OCI-LY7 (cell line): Measurements from ENCODE around the gene TAAR2. TPM values are rescaled to one million over a fixed set of nuclear protein-coding genes. Genes with fewer than 3 reads are reported as not detected.

Source experiments
- BruUV-seq: library from RNA; stranded (reverse); fragments of 400-500 nt; replicated peaks from 2 replicates; lab custom pipeline; 2021; lab: Mats Ljungman, UMichigan
- CTCF ChIA-PET: fragments of 300-600 bp; sonication (Branson Sonifier 250); formaldehyde crosslinking; loops from one replicate; lab custom pipeline; 2022; ENCODE audit warnings: antibody characterized with exemption; ENCODE audit not compliant: unreplicated experiment; lab: Charles Lee
- POLR2A ChIA-PET: fragments of 300-600 bp; sonication (Branson Sonifier 250); formaldehyde crosslinking; loops from one replicate; lab custom pipeline; 2022; ENCODE audit warnings: antibody characterized with exemption; lab: Charles Lee
- DNase-seq: peaks from one replicate; pipeline ENCODE4 v3.0.0-alpha.2; 2015; ENCODE audit warnings: low spot score
- H2AFZ ChIP-seq: fragments of 200-600 bp; sonication (generic), shearing (Covaris generic); 2 replicates; pipeline ENCODE4 v1.6.1; 2014; ENCODE audit warnings: mild to moderate bottlenecking, antibody characterized with exemption, low read length, moderate library complexity
- H3K27ac ChIP-seq: fragments of 200-600 bp; sonication (generic); 2 replicates; pipeline ENCODE4 v1.5.1; 2014; ENCODE audit warnings: mixed run types, low read depth, mild to moderate bottlenecking, moderate library complexity, low read length, inconsistent platforms; ENCODE audit not compliant: poor library complexity, severe bottlenecking
- H3K36me3 ChIP-seq: fragments of 200-600 bp; sonication (generic); 2 replicates; pipeline ENCODE4 v1.6.1; 2014; ENCODE audit warnings: mild to moderate bottlenecking, antibody characterized with exemption, low read length, moderate library complexity, mixed read lengths; ENCODE audit not compliant: insufficient read depth
- H3K4me1 ChIP-seq: fragments of 200-600 bp; sonication (generic); 2 replicates; pipeline ENCODE4 v1.5.1; 2014; ENCODE audit warnings: mild to moderate bottlenecking, low read length; ENCODE audit not compliant: insufficient read depth, poor library complexity, severe bottlenecking
- H3K4me2 ChIP-seq: fragments of 200-600 bp; sonication (generic); 2 replicates; pipeline ENCODE4 v1.6.1; 2014; ENCODE audit warnings: mild to moderate bottlenecking, low read length
- H3K4me3 ChIP-seq: fragments of 200-600 bp; sonication (generic); 2 replicates; pipeline ENCODE4 v1.5.1; 2014; ENCODE audit warnings: mild to moderate bottlenecking, low read depth, low read length; ENCODE audit not compliant: poor library complexity, severe bottlenecking
- H3K79me2 ChIP-seq: fragments of 200-600 bp; sonication (generic); 2 replicates; pipeline ENCODE4 v1.6.1; 2016; ENCODE audit warnings: low read depth, mild to moderate bottlenecking, low read length, moderate library complexity, mixed read lengths; ENCODE audit not compliant: insufficient read depth
- H3K9me2 ChIP-seq: fragments of 200-600 bp; sonication (generic); 2 replicates; pipeline ENCODE4 v1.6.1; 2016; ENCODE audit warnings: mild to moderate bottlenecking, low read length, mixed read lengths; ENCODE audit not compliant: insufficient read depth
- H3K9me3 ChIP-seq: fragments of 200-600 bp; sonication (generic); 2 replicates; pipeline ENCODE4 v1.6.1; 2014; ENCODE audit warnings: mild to moderate bottlenecking, mixed run types, low read length, mixed read lengths
- H4K20me1 ChIP-seq: fragments of 200-600 bp; sonication (generic); 2 replicates; pipeline ENCODE4 v1.6.1; 2014; ENCODE audit warnings: mild to moderate bottlenecking, antibody characterized with exemption, low read length, moderate library complexity, mixed read lengths; ENCODE audit not compliant: insufficient read depth
- EZH2phosphoT487 ChIP-seq: fragments of 200-600 bp; sonication (generic); IDR thresholded peaks from 2 replicates; pipeline ENCODE4 v1.6.1; 2018; ENCODE audit warnings: low read depth, borderline replicate concordance, mild to moderate bottlenecking, mixed run types, antibody characterized with exemption, low read length, moderate library complexity, mixed read lengths
- intact Hi-C: fragments of 100-400 bp; cut with micrococcal nuclease; formaldehyde crosslinking; loops from one replicate; pipeline ENCODE4 v1.10.0; 2022; ENCODE audit not compliant: unreplicated experiment
- total RNA-seq, 2 experiments: library from RNA; depleted of rRNA in 1 of 2; stranded (reverse); fragments of >200 nt in 1 of 2; shearing (Covaris generic) in 1 of 2; gene quantifications; 2 replicates each; pipeline ENCODE4 v1.2.3, GENCODE V29; 2014 to 2022
- TF ChIP-seq, protein P1 (sequence below): fragments of 200-600 bp; sonication (generic); conservative IDR thresholded peaks from 2 replicates; pipeline ENCODE4 v1.5.1; 2014; ENCODE audit warnings: mild to moderate bottlenecking, antibody characterized with exemption, low read length, moderate library complexity, mixed read lengths

Gene TAAR2
- total RNA-seq, 2 experiments from 2014 or later: not detected

DNA sequence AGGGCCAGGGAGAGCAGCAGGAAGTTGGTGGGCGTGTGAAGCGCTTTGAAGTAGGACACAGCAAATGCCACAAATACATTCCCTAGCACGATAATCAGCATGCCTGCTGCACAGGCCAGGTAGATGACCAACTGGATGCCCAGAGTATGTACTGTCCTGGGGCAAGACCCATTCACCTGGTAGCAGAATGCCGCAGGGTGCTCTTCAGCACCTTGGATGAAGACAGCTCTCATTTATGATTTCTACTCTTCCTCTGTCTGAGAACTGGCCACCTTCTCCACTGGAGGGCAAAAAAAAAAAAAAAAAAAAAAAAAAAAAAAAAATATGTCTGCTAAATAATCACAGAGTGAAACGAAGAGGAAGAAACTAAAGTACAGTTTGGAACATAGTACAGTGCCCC is 34.6 kb downstream of the TAAR2 start, which contains the start of gene TAAR5:
TAAR5 (minus strand) TSS at position 288 of the 400 bp plus-strand sequence; CDS start at position 233, 55 bp downstream.
- intact Hi-C loops: no loop called here
- no peak for DNase-seq
- no peaks in the 10 kb centered on the region for H3K9me2 ChIP-seq
- no peaks in the 10 kb centered on the region for H3K9me3 ChIP-seq
- H3K4me1 ChIP-seq: no peaks in the 10 kb centered on the region
- POLR2A ChIA-PET: interaction anchor here (0.6 to 0.7 kb wide), 5 partner anchors 10 to 224 kb away, joined by 3 to 5 read pairs (median 4); no protein-coding TSS in a partner anchor
- H3K4me2 ChIP-seq: no peak within 1 kb of the TSS
- no peak for TF ChIP-seq EZH2phosphoT487
- TF ChIP-seq, protein P1, sequence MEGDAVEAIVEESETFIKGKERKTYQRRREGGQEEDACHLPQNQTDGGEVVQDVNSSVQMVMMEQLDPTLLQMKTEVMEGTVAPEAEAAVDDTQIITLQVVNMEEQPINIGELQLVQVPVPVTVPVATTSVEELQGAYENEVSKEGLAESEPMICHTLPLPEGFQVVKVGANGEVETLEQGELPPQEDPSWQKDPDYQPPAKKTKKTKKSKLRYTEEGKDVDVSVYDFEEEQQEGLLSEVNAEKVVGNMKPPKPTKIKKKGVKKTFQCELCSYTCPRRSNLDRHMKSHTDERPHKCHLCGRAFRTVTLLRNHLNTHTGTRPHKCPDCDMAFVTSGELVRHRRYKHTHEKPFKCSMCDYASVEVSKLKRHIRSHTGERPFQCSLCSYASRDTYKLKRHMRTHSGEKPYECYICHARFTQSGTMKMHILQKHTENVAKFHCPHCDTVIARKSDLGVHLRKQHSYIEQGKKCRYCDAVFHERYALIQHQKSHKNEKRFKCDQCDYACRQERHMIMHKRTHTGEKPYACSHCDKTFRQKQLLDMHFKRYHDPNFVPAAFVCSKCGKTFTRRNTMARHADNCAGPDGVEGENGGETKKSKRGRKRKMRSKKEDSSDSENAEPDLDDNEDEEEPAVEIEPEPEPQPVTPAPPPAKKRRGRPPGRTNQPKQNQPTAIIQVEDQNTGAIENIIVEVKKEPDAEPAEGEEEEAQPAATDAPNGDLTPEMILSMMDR: no peak
- H3K27ac ChIP-seq: no peak within 1 kb of the TSS
- H2AFZ ChIP-seq: no peak within 1 kb of the TSS
- H3K36me3 ChIP-seq: no peaks in the 10 kb centered on the region
- no peaks in the 10 kb centered on the region for H3K79me2 ChIP-seq
- H3K4me3 ChIP-seq: no peak within 1 kb of the TSS
- CTCF ChIA-PET: no interaction called here
- H4K20me1 ChIP-seq: no peaks in the 10 kb centered on the region
- no TSS peak for BruUV-seq

DNA sequence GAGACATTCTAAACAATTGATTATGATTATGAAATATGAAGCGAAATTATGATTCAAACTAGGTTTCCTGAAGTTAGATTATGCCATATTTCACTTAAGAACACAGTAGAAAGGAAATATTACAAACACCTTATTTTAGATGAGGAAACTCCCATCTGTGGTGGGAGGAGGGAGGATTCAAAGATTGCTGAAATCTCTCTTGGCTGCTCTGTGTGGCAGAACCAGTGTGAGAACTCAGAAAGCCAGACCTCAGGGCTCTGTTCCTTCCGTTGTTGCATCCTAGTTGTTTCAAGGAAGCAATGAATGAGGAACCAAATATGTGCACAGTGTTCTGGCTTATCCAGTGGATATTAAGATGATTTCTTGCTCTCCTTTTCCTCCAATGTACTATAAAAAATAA is 36.7 kb downstream of the TAAR2 start:
- intact Hi-C loops: no loop called here
- Histone ChIP-seq H3K79me2 (no peaks in the 10 kb centered on the region), H3K4me1 (no peaks in the 10 kb centered on the region), H3K27ac (no peak overlapping the region), H4K20me1 (no peaks in the 10 kb centered on the region), H3K36me3 (no peaks in the 10 kb centered on the region), H3K4me2 (no peak overlapping the region), H3K4me3 (no peak overlapping the region), H3K9me3 (no peaks in the 10 kb centered on the region), H3K9me2 (no peaks in the 10 kb centered on the region), H2AFZ (no peak overlapping the region)
- BruUV-seq: no TSS peak
- no peak for TF ChIP-seq EZH2phosphoT487
- TF ChIP-seq, protein P1: no peak
- ChIA-PET CTCF (no interaction called here), POLR2A (no interaction called here)
- DNase-seq: no peak

DNA sequence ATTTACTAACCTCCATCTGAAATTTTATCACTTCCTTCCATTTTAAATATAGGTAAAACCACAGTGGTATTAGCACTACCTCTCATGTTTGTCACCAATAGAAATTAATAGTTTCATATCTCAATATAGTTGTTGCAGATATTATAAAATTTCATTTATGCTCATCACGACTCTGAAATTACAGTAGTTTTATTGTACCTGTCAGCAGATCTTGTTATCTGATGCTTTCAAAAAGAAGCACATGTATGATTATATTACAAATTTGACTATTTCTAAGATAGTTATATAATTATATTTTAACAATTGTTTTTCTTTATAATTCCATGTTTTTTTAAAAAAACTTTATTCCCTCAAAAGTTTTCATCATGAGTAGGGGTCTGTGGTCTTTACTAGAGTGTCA is 39.4 kb downstream of the TAAR2 start:
- no peak for DNase-seq
- no TSS peak for BruUV-seq
- Histone ChIP-seq H3K27ac (no peak overlapping the region), H3K9me2 (no peaks in the 10 kb centered on the region), H3K9me3 (no peaks in the 10 kb centered on the region), H3K4me1 (no peaks in the 10 kb centered on the region), H4K20me1 (no peaks in the 10 kb centered on the region), H3K4me2 (no peak overlapping the region), H3K79me2 (no peaks in the 10 kb centered on the region), H3K36me3 (no peaks in the 10 kb centered on the region), H3K4me3 (no peak overlapping the region), H2AFZ (no peak overlapping the region)
- no peak for TF ChIP-seq EZH2phosphoT487
- TF ChIP-seq, protein P1: no peak
- CTCF ChIA-PET: no interaction called here
- POLR2A ChIA-PET: interaction anchor here (1.2 kb wide), 1 partner anchor 14 kb away, joined by 3 read pairs; no protein-coding TSS in a partner anchor
- intact Hi-C loops: no loop called here
